Measurements from ENCODE around the gene ARHGEF1.

DNA sequence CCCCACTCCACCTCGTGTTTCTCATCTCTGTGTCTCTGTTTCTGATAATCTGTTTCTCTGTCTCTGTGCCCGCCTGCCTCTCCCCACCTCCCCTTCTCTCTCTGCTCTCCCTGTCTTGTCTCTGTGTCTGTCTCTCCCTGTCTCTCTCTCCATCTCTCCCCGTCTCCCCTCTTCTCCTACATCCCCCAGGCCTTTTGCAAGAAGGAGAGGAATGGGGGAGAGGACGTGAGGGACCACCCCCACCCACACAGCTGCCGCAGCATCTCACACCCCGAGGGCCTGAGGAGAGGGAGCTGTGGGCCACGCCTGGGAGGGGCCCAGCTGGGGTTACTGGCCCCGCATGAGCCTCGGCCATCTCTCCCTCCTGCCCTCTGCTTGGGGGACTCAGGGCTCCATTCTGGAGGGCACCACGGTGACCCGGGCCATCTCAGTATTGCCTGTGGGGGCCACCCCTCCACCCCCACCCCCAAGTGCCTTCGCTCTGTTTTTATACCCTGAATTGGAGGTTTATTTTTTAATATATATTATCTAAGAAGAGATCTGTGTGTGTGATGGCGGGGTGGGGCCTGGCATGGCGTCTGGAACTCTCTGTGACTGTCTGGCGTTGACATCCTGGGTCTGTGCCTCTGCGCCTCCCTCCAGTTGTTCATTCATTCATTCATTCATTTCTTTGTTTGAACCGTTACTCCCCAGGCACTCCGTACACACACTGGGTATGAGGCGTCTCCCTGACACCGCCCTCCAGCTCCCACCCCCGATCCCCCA, 24.1 kb downstream of the ARHGEF1 start:
- TF ChIP-seq POLR2A (IDR thresholded peaks at IDR 0.05), result no peak
- TF ChIP-seq, protein P1, sequence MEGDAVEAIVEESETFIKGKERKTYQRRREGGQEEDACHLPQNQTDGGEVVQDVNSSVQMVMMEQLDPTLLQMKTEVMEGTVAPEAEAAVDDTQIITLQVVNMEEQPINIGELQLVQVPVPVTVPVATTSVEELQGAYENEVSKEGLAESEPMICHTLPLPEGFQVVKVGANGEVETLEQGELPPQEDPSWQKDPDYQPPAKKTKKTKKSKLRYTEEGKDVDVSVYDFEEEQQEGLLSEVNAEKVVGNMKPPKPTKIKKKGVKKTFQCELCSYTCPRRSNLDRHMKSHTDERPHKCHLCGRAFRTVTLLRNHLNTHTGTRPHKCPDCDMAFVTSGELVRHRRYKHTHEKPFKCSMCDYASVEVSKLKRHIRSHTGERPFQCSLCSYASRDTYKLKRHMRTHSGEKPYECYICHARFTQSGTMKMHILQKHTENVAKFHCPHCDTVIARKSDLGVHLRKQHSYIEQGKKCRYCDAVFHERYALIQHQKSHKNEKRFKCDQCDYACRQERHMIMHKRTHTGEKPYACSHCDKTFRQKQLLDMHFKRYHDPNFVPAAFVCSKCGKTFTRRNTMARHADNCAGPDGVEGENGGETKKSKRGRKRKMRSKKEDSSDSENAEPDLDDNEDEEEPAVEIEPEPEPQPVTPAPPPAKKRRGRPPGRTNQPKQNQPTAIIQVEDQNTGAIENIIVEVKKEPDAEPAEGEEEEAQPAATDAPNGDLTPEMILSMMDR (IDR thresholded peaks at IDR 0.05), result no peak
